CD4-positive, alpha-beta T cell treated with Interleukin-17A for 4 hours (primary cell): ENCODE data around the gene ATG5.

Experiments
- DNase-seq: peaks from one replicate; pipeline ENCODE4 v3.0.0-alpha.2; 2020; ENCODE audit warnings: mixed read lengths

The ATG5 gene

GRCh38 chr6:106177786-106178185 is 147.8 kb downstream of the ATG5 start:
- no peak for DNase-seq

DNA sequence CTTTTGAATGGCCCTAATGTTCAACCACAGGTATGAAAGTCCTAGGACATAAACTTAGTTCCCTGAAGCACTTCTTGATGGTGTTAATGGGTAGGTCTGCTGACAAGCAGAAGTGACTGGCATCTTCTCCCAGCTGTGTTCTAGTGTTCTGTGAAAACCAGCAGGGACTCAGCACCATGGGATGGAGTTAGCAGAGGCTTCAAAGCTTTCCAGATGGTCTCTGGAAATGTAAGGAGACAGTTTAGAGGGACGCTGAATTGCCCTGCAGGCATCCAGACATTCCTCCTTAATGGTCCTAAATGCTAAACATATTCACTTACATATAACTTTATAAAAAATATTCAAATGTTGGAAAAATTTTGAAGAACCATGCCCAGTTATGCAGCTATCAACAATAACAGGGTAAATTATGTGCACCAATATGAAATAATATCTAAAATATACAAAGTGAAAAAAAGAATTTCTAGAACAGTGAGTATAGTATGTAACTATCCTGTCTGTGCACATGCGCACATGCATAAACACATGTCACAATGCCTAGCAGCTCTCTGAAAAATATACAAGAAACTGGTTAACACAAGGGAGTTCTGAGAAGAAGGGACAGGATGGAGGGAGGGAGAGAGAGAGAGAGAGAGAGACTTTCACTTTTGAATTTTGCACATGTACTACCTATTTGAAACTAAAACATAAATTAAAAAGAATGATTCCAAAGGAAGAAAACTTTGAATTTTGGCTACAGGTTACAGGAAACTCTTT is 152.3 kb downstream of the ATG5 start:
- no peak for DNase-seq

DNA sequence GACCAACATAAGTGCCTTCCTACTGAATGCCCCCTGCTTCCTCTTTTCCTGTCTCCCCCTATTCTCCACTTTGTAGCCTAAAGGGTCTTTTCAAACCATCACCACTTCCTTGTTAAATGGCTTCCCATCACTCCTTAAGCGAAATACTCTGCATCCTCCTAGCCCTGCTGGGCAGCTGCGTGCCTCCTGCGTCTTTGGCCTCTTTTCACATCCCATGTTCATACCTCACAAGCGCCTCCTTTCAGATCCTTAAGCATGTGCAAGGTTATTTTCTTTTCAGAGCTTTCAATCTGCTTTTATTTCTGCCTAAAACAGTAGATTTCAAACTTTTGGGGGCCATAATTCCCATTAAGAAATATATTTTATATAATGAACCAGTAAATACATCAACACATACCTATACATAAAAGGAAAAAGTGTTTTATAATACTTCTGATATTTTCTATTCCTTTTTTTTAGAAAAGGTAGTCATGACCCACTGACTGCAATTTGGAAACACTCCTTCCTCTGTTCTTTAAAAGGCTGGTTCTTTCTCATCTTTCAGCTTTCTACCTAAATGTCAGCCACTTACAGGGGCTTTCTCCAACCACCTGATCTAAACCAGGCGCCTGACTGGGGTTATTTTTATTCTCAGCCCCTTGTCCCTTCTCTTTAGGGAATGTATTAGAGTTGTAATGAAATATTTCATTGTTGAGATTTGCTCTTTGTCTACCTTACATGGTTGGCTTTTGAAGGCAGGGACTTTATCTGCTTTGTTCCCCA is 155.3 kb downstream of the ATG5 start:
- no peak for DNase-seq

DNA sequence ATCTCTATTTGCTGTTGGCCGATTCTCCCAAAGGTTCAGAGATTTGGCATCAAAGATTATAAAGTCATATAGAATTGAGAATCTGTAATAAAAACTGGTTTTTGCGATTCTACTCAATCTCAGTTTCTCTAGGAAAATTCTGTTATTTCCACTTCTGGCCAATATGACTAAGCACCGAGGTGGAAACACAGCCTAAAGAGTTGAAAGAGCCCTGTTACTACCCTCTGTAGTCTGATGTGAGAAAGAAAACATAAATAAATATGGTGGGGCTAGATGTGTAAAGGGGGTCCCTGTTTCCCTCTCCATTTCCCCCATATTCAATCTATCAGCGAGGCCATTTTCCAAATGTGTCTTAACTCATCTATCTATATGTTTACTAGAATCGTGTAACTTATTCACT is 156.0 kb downstream of the ATG5 start:
- no peak for DNase-seq

GRCh38 chr6:106168097-106168888 is 157.3 kb downstream of the ATG5 start:
- no peak for DNase-seq

- no peak for DNase-seq
These were observed 158.3 kb downstream of the ATG5 start for GRCh38 chr6:106167096-106167814.

DNA sequence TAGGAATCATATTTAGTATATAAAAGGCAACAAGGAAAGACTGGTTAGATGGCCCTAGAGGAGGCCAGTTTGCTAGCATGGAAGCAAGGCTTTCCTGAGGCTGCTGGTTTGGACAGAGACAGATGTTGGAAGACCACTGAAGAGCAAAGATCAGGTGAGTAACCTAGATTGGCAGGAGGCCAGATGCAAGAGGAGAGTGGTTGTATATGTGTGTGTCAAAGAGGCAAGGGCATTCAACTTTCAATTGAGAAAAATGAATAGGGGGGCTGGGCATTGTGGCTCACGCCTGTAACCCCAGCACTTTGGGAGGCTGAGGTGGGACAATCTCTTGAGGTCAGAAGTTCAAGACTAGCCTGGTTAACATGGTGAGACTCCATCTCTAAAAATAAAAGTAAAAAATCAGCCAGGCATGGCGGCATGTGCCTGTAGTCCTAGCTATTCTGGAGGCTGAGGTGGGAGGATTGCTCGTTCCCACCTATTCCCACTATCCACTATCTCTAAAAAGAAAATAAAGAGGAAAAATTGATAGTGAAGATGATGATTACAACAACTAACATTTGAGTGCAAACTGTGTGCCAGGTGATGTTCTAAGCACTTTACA is 159.6 kb downstream of the ATG5 start:
- no peak for DNase-seq

DNA sequence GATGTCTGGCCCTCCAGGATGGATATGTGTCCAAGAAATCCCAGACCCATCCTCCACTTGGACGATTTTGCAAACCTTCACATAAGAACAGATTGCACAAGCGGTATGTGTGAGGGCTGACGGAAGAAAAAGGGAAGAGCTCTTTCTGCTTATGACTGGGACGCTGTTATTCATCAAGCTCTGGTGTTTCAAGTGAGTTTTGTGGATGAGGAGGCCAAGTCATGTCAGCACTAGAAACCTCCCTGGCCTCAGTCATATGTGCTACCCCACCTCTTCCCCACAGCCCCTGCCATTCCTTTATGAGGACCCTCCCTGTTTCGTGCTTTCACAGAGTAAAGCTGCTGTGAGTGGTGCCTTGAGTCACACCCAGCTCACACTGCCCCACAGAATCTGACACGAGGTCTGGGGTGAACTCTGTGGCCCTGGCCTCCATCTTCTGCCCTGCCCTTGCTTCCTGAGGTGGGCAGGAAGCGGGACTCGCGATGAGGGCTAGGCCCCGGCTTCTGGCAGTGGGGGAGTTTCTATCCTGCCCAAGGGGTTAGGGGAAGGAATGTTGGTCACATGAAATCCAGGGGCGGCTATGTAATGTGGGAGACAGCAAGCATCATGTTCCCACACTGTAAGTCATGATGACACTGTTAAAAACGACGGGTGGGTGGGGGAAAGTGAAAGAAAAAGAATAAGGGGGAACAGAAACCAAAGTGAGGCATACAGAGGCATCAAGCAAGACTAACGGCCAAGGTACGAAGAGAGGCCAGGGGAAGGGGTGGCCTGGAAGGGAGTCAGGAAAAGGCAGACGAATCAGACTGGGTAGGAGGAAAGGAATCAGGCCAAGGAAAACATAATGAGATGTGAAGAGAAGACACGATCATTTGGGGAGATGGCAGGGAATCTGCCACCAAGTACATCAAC is 161.3 kb downstream of the ATG5 start:
- DNase-seq, result peak; percentile 42

DNA sequence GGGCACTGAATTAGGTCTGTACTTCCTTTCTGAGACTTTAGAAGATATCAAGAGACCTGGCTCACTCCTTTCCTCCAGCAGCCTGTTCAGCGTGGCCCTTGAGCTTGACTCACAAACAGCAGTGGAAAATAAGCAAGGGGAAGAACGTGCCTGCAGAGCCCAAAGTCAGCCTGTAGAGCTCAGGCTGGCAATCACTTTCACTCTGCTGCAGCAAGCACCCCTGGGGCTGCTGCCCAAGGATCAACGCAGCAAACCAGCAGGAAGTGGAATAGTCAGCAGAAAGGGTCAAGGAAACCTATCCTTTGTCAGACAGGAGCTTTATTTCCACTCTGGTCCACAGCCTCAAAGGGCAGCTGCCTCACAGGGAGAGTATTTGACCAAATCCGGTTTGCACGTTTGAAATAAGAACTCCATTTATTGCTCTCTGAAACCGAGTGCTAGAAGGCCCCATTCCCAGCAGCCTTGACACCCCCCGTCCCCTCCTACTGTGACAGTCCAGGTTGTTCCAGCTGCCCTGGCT is 162.1 kb downstream of the ATG5 start:
- DNase-seq, result peak; percentile 54

GRCh38 chr6:106162921-106163320 is 162.6 kb downstream of the ATG5 start:
- DNase-seq, result no peak

DNA sequence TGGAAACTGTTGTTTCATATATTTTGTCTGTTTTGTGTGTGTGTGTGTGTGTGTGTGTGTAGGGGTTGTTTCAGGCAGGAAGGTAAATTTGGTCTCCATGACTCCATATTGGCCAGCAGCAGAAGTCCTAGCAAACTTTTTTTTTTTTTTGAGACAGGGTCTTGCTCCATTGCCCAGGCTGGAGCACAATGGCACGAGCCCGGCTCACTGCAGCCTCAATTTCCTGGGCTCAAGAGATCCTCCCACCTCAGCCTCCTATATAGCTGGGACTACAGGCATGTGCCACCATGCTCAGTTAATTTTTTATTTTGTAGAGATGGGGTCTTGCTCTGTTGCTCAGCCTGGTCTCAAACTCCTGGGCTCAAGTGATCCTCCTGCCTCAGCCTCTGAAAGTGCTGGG is 163.7 kb downstream of the ATG5 start:
- no peak for DNase-seq

DNA sequence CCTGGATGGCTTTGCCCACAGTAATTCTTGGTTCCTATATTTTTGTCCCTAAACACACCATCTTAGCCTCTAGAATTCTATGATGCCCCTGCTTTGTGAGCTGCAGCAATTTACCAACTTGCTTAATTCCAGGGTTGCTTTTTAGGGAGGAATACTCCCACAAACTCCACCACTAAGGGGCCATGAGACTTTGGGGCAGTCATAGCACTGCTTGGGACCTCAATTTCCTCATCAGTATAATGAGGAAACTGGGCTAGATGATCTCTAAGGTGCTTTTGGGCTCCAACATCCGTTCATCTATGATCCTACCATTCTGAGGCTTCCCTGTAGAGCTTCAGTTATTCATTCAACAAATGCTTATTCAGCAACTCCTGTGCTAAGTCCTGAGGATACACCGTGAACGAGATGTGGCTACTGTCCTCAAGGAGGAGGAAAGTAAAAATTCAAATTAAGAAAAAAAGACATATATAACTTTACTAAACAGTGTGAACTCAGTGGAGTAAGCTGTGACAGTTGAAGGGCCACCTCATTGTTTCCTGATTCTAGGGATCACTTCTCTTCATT is 164.2 kb downstream of the ATG5 start:
- no peak for DNase-seq

DNA sequence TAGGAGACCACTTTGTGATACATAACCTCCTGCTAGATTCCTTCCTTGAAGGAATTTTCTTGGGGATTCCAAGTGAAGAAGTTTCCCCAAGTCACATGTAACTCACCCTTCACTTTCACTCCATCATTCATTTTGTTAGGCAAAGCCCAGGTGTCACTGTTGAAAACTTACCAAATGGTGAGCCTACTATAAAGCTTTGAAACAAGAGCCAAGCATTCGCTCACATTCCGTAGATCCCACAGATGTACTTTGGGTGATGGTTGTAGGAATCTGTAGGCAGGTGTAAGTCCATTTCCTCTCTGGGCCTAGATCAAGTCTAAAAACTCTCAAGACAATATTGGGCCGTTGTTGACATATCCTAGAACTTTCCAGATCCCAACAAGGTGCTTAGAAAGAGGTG is 165.4 kb downstream of the ATG5 start:
- no peak for DNase-seq

GRCh38 chr6:106159531-106159940 is 166.0 kb downstream of the ATG5 start:
- DNase-seq, result no peak

DNA sequence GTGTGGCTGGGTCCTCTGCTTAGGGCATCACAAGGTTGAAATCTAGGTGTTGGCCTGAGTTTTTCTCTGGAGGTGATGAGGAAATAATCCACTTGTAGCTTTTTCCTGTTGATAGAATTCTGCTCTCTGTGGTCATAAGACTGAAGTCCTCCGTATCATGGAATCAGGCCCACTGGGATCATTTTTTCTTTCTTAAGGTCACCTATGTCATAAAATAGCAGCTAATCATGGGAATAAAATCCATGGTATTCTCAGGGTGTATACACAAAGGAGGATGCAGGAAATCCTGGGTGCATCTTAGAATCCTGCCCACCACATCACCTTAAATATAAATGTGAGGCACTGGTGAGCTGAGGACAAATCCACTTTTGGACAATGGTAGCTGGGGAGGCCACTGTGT is 166.7 kb downstream of the ATG5 start:
- no peak for DNase-seq

DNA sequence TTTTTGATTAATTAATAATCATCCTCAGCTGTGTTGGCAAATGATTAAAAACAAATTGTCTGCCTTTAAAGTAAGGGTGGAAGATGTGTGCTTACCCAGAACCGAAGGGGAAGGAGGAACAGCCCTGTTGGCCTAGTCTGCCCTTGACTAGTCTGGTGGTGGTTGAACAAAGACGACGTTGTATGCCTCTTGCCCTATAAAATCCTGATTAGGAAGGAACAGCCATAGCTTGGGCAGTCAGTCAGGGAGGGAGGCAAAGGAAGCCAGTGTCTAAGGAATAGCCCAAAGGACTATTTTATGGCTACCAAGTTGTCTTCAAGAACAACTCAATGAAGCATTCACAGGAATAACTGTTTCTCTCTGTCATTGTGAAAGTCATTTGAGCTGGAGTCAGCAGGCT is 168.7 kb downstream of the ATG5 start:
- no peak for DNase-seq

GRCh38 chr6:106156413-106156812 is 169.1 kb downstream of the ATG5 start:
- DNase-seq, result no peak

GRCh38 chr6:106155219-106155830 is 170.2 kb downstream of the ATG5 start:
- no peak for DNase-seq

- DNase-seq, result no peak
These were observed 171.2 kb downstream of the ATG5 start for GRCh38 chr6:106154326-106154725.

DNA sequence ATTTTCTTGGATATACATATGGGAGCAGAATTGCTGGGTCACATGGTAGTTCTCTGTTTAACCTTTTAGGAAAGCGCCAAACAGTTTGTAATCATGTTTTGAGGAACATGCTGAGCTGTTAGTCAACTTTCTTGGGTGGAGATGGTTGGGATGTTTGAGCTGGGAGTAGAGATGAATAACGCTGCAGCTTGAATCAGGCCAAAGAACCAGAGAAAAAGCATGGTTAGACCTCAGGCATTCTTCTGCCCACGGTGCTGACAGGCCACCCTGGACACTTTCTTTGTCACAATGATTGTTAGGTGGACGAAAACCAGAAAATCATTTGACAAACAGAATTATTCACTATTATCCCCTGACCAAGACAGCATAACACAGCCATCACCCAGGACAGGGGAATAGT is 172.6 kb downstream of the ATG5 start:
- DNase-seq, result no peak
